ENCODE data around the gene NOP56.
A peak's percentile ranks its signal among the peaks of the same experiment; 100 is the strongest.

The NOP56 gene, protein sequence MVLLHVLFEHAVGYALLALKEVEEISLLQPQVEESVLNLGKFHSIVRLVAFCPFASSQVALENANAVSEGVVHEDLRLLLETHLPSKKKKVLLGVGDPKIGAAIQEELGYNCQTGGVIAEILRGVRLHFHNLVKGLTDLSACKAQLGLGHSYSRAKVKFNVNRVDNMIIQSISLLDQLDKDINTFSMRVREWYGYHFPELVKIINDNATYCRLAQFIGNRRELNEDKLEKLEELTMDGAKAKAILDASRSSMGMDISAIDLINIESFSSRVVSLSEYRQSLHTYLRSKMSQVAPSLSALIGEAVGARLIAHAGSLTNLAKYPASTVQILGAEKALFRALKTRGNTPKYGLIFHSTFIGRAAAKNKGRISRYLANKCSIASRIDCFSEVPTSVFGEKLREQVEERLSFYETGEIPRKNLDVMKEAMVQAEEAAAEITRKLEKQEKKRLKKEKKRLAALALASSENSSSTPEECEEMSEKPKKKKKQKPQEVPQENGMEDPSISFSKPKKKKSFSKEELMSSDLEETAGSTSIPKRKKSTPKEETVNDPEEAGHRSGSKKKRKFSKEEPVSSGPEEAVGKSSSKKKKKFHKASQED

GRCh38 chr20:2651772-2652723, at the start of gene NOP56:
Gene NOP56 (plus strand): TSS chr20:2652632. CDS start chr20:2652661, 29 bp downstream.
- peak; percentile 25 for FAIRE-seq

DNA sequence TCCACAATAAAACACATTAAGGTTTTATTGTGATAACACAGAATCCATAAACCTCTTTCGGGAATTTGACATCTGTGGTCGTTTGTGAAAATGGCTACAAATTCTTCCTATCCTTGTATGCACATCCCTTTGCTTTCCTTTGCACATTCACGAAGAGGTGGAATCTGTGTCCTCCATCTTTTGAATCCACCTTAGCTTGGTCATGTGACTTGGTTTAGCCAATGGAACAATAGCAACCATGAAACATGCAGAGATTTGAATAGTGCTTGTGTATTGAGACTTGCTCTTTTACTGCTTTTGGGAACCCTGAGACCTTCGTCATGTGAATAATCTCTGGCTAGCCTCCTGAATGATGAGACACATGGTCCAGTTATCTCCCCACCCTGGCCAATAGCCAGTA, 49.7 kb upstream of the NOP56 start:
- FAIRE-seq = no peak

DNA sequence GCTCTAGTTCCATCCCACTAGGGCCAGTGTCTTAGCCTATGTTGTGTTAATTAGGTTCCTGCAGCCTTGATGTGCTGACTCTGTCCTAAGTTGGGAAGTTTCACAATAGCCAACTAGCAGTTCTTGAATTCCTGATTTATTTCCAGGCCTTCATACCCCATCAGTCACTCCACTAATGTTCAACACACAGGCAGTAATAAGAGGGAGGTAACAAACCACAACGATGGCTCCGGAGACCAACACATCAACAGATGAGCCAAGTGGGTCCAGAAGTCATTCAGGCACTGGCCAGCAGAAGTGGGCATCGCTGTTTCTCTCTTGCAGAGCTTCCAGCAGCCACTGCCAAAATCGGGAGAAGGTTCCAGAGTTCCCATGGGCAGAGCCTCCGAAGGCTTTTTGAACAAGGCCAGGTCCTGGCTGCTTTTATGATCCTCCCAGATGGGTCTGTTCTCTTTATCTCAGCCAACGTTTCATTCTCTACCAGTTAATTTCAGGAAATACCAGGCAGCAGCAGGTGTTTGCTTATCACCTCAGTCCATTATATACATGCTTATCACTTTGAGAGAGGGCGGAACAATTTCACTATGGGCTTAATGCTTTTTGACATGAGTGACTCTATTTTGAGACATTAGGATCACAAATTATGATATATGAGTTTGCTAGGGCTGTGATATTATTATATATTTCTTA, 48.5 kb upstream of the NOP56 start:
- no peak for FAIRE-seq

DNA sequence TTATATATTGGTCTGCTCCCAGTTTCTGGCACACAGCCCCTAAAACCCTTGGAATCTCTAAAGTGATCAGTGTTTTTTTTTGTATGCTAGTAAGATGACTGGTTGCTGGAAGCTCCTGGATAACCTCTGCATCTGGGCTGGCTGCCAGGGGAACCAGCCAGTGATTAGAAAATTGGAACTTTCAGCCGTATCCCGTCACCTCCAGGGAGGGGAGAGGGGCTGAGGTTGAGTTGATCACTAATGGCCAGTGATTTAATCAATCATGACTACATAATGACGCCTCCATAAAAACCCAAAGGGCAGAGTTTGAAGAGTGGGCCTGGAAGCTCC, 48.0 kb upstream of the NOP56 start:
- FAIRE-seq = no peak

DNA sequence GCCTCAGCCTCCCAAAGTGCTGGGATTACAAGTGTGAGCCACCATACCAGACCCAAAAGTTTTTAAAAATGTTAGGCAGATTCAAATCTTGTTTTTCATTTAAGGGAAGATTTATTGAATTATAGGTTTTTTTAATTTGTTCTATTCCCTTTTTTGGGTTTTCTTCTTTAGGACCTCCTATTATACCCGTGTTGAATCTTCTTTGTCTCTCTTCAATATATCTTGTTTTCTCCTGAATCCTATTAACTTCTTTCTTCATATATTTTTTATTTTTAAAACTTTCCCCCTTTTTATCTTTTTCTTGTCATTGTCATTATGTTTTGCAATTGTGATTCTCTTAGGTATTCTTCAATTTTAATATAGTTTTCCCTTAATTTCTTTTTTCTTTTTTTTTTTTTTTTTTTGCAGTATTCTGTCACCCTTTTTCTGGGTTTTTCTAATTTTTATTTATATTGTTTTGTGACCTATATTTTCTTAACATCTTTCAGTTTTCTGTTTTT, 45.9 kb upstream of the NOP56 start:
- FAIRE-seq = peak; percentile 77

DNA sequence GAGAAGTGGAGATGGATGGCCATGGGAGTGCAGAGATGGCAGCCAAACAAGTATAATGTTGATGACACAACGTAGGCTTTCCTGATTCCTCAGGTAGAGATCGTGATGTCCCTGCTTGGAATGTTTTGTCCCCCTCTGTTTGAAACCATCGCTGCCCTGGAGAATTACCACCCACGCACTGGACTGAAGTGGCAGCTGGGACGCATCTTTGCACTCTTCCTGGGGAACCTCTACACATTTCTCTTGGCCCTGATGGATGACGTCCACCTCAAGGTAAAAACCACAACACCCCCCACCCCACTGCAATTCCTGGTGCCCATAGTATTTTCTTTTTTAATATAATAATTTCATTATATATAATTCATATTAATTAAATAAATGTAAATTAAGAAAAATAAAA, 42.1 kb upstream of the NOP56 start:
- no peak for FAIRE-seq

DNA sequence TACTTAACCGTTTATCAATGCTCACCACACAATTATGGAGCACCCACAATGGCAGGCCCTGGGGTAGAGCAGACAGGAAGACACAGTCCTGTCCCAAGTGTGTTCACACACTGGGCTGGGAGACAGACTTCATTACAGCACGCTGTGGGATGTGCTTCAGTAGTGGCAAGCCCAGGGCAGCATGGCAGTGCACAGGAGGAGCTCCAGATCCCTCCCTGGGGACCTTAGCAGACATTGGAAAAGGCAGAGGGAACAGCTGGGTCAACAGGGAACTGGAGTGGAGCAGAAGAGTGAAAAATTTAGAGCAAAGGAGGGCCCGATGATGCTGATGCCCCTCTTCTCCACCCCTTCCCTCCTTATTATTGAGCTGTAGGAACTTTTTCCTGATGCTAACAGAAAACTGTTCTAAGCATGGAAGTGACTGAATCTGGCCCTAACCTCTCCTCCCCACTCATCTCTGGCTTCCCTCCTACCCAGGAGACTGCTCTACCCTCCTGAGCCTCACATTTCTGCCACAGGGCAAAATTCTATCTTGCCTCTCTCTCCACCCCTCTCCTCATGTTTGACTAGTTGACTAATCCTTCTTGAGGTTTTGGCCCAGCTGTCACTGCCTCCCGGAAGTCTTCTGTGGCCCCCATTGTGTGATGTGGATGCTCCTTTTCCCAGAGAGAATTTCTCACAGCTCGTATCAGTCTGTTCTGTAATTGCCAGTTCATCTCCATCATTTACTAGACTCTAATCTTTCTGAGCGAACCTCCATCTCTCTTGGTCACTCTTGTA, 41.3 kb upstream of the NOP56 start:
- FAIRE-seq = no peak

- no peak for FAIRE-seq
Measured at GRCh38 chr20:2612073-2612472, 40.4 kb upstream of the NOP56 start.

GRCh38 chr20:2616634-2617033, 35.8 kb upstream of the NOP56 start:
- FAIRE-seq = no peak

DNA sequence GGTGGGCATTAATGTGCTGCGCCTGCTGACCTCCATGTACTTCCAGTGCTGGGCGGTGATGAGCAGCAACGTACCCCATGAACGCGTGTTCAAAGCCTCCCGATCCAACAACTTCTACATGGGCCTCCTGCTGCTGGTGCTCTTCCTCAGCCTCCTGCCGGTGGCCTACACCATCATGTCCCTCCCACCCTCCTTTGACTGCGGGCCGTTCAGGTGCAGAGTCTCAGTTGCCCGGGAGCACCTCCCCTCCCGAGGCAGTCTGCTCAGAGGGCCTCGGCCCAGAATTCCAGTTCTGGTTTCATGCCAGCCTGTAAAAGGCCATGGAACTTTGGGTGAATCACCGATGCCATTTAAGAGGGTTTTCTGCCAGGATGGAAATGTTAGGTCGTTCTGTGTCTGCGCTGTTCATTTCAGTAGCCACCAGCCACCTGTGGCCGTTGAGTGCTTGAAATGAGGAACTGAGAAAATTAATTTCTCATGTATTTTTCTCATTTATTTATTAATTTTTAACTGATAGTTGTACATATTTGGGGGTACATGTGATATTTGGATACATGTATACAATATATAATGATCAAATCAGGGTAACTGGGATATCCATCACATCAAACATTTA, 35.2 kb upstream of the NOP56 start:
- FAIRE-seq = no peak

GRCh38 chr20:2618815-2619214, 33.6 kb upstream of the NOP56 start:
- no peak for FAIRE-seq

DNA sequence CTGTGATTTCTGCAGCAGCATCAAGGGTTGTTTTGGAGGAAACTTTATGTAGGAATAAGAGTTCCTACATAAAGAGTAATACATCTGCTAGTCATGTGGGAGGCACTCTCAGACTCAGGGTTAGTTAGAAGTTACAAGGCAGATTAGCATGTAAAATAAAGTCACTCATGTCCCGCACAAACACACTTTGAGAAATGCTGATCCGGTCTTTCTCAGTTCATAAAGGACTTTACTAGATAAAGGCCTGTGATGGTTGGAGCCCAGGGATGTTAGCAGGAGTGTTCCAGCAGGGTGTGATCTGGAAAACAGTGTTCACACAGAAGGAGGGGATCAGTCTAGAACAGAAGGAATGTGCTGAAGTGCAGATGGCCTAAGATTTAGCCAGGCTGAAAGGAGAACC, 33.1 kb upstream of the NOP56 start:
- FAIRE-seq = no peak

DNA sequence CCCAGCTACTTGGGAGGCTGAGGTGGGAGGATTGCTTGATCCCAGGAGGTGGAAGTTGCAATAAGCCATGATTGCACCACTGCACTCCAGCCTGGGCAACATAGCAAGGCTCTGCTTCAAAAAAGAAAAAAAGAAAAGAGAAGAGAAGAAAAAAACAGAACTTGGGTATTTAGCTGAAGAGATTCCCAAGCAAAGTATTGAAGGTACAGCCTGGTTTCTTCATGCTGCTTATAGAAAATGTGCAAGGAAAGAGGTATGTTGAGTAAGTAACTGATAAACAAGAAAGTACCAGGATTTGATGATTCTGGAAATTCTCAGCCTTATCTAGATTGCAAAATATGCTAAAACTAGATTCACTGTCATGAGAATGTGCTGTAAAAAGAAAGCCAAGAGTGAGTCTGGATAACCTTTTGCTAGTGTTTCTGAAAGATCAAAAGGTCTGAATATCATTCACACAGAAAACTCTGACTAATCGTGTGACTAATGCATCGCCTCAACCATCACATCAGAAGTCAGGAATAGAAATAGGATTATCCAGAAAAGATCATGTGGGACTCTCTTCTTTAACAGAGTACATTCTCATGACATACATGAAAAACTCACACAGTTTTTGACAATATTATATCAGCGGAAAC, 32.4 kb upstream of the NOP56 start:
- FAIRE-seq = no peak

DNA sequence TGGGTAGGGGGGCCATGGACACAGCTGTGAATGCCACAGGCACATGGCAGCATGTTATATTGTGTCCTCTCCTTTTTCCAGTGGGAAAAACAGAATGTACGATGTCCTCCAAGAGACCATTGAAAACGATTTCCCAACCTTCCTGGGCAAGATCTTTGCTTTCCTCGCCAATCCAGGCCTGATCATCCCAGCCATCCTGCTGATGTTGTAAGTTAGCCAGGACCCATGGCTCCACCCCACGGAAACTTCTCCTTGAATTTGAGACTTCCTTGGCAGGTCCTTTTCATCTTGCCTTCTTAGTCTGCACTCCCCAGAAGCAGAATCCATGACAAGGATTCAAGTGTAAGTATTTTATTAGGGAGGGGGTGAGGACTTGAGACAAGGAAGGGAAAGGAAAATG, 28.2 kb upstream of the NOP56 start:
- no peak for FAIRE-seq

DNA sequence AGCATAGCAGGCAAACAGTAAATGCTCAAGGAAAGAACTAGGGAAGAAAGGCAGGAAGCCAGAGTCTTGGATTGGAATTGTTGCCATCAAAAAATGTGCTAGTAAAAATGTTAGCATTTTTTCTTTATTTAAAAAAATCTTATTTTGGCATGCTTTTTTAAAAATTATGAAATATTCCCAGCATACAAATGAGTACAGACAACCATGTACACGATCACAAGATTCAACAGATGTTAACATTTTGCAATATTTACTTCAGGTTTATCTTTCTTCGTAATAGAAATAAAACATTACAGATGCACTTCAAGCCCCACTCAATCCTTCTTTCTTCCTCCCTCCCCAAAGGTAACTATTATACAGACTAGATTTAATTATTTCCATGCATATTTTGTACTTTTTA, 27.4 kb upstream of the NOP56 start:
- FAIRE-seq = no peak

- no peak for FAIRE-seq
Measured at GRCh38 chr20:2626853-2627541, 25.4 kb upstream of the NOP56 start.

DNA sequence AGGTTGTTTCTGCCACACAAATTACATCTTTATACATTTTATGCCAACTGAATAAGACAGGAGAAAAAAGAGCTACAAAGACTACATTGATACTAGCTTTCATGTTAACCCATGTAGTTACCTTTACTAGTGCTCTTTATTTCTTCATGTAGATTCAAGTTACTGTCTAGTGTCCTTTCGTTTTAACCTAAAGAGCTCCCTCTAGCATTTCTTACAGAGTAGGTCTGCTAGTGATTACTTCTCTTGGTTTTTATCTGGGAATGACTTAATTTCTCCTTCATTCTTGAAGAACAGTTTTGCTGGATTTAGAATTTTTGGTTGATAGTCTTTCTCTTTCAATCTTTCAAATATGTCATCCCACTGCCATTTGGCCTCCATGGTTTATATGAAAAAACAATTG, 21.2 kb upstream of the NOP56 start:
- FAIRE-seq = no peak

DNA sequence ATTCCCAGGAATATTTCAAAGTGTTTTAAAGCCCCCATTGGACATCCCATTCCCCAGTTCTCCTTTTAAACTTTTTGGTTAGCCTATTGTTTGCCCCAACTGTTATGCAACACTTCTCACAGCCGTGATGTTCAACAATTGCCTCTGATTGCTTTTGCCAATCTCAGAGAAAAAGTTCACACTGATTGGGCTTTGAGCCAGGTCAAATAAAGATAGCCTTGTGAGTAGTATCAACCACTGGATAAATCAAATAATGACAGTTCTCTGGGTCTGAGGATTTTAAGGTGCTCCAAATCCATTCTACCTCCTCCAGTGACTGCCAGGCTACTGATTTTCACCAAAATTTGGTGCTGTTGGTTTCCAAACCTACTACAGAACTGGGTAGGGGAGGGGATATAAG, 19.1 kb upstream of the NOP56 start:
- no peak for FAIRE-seq

DNA sequence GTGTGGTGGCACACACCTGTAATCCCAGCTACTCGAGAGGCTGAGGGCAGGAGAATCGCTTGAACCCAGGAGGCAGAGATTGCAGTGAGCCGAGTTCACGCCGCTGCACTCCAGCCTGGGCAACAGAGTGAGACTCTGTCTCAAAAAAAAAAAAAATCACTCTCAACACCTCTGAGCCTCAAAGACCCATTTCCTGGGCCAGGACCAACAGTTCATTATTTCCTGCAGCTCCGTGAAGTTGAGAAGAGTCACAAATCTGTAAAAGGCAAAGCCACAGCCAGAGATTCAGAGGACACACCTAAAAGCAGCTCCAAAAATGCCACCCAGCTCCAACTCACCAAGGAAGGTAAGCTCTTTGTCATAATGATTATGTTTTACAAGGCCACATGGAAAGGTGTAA, 15.2 kb upstream of the NOP56 start:
- FAIRE-seq = no peak

- FAIRE-seq = no peak
Measured at GRCh38 chr20:2640260-2640659, 12.2 kb upstream of the NOP56 start.

GRCh38 chr20:2640899-2641298, 11.5 kb upstream of the NOP56 start:
- no peak for FAIRE-seq

Measured in G401.6 (cell line).